ENCODE data around the gene ACTN1.

DNA sequence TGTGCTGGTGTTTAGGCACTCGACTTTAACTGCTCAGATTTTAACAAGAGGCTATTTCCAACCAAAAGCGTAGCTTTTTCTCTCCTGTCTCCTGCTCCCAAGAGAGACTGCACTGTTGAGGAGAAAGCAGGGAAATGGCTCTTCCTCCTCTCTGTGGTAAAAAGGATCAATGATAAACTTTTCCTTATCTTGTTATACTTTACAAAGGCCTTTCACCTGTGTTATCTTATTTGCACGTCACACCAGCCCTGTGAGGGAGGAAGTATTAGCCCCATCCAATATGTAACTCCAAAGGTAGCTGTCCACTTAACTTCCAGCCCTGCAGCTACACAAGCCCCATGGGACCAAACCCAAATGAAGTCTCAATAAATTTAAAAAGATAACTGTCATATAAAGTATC is 153.4 kb downstream of the ACTN1 start:
- TF ChIP-seq, protein P1, sequence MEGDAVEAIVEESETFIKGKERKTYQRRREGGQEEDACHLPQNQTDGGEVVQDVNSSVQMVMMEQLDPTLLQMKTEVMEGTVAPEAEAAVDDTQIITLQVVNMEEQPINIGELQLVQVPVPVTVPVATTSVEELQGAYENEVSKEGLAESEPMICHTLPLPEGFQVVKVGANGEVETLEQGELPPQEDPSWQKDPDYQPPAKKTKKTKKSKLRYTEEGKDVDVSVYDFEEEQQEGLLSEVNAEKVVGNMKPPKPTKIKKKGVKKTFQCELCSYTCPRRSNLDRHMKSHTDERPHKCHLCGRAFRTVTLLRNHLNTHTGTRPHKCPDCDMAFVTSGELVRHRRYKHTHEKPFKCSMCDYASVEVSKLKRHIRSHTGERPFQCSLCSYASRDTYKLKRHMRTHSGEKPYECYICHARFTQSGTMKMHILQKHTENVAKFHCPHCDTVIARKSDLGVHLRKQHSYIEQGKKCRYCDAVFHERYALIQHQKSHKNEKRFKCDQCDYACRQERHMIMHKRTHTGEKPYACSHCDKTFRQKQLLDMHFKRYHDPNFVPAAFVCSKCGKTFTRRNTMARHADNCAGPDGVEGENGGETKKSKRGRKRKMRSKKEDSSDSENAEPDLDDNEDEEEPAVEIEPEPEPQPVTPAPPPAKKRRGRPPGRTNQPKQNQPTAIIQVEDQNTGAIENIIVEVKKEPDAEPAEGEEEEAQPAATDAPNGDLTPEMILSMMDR (IDR thresholded peaks at IDR 0.05; ENCODE audit: low read length) = no peak
- no peak for TF ChIP-seq EZH2 (IDR thresholded peaks at IDR 0.05; ENCODE audit: borderline replicate concordance, low read length)
